Germinal center (tissue), 1 donor: ENCODE data around the gene RET.

Source experiments
- DNase-seq: peaks from one replicate; pipeline ENCODE4 v3.0.0; 2012; ENCODE audit warnings: mixed read lengths, low spot score

Gene RET

DNA sequence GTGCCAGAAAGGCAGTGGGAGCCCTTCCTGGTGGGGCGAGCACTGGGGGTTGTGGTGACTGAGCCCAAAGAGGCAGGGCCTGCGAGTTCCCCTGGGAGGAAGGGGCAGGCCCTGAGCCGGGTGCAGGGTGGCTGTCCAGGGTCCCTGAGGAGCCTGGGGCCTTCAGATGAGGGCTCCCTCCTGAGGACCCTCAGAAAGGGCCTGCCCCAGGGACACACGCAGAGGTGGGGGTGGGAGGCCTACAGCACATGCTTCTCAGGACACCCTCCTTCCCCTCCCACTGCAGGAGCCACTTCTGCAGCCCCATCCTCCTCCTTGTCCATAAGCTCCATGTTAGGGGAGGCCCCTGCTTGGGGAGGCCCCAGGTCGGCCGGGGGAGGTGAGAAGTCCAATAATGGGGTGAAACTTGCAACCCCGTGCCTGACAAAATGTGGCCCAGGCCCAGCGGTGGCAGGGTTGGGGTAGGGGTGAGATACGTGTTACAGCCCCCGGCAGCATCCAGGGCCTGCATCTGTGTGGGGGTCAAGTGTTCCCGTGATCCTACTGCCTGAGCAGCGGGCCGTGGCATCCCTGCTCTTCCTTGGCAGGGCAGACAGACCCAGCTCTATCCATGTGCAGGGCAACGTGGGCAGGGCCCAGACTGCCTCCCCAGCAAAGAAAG is 31.8 kb upstream of the RET start:
- no peak for DNase-seq

DNA sequence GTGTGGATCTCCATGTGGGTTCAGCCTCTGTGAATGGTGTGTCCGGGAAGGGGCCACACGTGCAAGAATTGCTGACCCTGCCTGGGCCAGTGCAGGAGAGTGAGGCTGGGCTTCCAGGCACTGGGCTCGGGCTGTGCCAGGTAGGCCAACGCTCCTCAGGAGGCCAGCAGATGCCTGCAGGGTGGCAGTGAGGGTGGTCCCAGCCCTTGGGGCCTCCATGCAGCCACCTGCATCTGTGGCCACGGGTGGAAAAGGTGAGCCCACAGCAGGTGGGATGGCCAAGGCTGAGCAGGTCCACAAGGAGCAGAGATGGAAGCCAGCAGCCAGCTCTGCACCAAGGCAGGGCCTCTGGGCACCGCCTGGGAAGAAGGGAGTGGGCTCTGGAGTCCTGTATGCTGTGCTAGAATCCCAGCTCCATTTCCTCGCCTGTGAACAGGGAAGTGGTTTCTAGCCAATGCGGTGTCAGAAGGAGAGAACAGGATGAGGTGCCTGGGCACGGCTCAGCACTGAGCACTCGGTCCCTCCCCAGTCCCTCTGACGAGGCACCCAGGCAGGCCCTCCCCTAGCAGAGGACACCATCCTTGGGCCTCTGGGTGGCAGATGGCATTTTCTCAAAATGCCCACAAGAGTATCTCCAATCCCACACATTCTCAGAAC is 31.1 kb upstream of the RET start:
- DNase-seq, result no peak

DNA sequence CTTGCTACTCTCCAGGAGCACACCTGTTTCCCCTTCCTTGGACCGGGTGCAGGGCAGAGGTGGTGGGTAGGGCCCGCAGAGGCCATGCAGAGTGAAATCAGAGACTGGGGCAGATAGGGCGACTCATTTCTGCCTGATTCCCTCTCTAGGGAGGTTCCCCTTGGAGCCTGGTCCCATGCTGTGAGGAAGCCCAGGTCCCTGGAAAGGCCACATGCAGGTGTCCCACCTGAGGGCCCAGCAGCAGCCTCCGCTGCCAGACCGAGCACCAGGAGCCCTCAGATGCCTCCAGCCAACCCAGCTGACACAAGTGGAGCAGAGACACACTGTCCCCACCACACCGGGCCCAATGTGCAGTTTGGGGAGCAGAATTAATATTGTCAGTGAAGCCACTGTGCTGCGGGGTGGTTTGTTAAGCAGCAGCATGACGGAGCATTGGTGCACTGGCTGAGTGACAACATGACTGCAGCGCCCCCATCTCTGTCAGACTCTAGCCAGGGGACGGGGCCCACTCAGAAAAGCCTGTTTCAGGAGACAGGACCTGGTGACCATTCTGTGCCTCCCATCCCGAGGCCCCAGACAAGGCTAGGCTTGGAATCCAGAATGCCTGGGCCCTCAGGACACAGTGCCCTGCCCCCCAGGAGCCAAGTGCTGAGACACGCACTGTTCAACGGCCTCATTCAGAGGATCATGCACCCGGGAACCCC is 30.4 kb upstream of the RET start:
- DNase-seq, result no peak

DNA sequence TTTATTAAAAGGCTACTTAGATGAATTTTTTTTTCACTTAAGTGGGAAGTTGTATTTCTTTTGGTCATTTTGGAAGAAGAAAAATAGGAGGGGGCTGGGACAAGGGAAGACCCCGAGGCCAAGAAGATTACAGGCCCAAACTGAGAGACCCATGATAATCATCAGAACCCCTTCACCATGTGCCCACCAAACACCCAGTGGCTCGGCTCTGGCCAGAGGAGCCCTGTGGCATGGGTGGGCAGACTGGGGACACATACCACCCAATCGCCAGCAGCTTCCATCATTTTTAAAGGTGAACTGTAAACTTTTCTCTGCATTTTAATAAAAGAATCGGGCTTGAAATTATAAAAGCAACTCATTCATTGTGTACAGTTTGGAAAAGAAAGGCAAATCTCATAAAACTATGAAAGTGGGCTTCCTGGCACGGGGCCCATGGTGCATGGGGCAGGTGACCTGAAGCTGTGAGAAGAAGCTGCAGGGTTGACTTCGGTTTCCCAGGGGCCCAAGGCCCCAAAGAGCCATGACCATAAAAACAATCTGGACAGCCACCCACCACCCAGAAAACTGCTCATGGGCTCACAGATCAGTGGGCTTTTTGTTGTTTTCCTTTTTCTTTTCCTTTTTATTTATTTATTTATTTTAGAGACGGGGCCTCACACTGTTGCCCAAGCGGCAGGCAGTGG is 29.4 kb upstream of the RET start:
- no peak for DNase-seq

DNA sequence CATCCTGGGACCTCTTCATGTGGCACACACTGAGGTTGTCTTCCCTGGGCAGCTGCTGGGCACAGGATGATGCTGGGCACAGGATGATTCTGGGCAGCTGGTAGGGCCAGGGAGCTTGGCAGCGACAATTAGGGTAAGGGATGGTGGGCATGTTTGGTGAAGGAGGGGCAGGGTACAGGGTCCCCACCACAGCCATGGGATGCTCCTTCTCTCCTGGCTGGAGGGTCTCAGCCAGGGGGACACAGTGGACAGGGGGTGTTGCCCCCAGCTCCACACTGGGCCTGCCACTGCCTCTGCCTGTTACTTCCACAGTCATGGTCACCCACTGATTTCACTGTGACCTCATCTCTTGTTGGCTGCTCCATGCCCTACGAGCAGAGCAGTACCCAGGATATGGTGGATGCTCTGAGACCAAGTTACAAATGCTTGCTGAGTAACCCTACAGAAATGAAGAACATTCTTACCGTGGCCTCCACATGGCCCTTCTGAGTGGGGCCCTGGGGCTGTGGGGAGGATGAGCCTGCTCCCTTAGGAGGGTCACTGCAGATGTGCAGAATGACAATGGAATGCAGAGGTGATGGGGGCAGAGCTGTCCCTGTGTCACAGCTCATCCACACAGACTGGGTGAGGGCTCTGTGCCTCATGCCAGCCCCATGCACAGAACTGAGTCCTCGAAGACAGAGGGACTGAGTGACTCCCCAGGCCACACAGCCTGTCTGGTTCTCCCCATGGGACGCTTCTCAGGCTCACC is 28.4 kb upstream of the RET start:
- DNase-seq, result no peak

DNA sequence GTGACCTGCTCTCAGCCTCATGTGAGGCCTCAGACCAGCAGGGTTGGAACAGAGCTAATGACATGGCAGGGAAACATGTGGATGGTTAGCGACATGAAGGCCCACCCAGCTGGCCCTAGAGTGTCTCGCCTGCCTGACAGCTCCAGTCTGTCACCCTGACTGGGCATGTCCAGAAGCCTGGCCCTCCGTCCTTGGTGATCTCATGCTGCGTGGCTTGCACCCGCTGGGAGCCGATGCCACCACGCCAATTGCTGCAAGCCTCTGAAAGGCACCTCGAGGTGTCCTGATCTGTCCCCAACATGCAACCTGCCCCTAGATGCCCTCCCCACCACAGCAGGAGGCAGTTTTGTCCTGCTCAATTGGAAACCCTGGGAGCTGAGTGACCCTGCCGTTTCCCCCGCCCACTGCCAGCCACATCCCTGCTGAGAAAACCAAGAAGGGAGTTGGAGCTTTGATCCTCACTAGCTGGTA is 27.8 kb upstream of the RET start:
- DNase-seq, result no peak

DNA sequence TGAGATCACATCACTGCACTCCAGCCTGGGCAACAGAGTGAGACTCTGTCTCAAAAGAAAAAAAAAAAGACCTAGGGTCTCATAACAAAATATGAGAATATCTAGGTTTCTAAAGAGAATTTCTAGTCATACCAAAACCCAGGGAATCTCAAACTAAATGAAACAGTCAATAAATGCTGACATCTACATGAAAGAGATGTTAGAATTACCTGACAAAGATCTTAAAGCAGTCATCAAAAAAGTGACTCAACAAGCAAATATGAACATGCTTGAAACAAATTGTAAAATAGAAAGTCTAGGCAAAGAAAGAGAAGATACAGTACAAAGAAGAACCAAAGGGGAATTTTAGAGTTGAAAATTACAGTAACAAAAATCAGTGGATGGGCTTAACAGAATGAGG is 26.9 kb upstream of the RET start:
- no peak for DNase-seq

DNA sequence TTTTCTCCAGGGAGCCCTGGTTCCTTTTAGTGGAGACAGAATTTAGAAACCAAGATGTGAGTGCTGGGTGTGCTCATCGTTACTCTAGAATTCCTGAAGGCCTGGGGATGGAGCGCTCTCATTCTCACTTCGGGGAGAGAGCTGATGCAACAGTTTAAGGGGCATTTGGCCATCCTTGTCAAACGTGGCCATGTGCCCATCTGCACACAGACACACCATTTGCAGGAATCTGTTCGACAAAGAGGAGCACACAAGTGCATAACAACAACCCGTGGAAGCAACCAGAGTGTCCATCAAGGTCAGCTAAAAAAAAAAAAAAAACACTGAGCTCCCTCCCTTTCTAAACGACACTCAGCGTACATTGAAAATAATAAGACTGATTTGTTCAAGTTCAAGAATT is 23.0 kb upstream of the RET start:
- DNase-seq, result no peak

DNA sequence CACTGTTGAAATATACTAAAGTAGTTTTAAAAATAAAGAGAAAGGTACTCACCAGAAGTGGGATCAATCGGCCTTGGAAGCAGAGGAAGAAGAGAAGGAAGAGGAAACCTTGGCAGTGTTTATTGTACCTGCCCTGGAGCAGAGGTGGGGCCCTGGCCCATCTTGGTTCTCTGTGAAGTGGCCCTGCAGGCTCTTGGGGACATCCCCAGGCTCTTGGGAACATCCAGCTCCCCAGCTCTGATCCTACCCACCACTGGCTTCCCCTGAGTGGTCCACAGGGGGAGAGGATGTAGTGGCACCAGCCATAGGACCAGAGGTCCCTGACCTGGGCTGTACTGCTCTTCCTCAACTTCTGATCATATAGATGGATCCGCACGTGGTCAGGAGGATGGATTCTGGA is 22.3 kb upstream of the RET start:
- no peak for DNase-seq

DNA sequence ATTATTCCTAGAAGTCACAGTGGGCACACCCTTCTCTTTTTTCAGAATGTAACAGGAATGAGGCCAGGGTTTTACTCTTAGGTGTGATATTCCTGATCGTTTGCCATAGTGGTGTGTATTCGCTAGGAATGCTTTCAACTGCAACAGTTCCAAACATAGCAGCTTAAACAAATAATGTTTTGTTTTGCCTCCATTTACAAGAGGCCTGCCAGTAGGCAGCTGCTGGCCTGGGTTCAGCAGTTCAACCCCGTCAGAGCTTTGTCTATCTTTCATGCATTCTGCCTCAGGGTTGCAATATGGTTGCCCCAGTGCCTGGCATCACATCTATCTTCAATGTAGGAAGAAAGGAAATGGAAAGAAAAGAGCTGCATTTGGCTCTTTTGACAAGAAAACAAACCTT is 21.7 kb upstream of the RET start:
- no peak for DNase-seq

DNA sequence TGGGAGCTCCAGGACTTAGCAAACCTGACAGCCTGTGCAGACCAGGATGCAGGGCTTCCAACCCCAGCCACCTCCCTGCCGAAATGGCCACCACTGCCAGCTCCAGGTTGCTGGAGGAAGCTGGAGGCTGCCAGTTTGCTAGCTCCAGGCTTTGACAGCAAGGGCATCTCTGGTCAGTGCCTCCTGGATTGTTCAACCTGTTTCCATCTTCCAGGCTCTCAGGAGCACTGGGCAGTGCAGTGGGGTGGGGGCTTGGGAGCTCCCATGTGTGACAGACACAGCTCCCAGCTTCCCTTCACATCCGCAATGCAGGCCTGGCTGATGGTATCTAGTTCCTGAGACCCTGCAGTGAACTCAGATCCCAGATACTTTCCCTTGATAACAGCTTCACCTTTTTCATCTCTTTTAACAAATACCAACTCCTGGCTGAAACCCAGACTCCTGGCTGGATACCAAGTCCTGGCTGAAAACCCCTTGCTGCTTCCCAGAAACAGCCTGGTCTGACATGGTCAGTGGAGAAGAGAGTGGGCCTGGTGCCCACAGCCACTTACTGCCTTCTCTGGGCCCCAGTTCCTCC is 20.8 kb upstream of the RET start:
- DNase-seq, result no peak

DNA sequence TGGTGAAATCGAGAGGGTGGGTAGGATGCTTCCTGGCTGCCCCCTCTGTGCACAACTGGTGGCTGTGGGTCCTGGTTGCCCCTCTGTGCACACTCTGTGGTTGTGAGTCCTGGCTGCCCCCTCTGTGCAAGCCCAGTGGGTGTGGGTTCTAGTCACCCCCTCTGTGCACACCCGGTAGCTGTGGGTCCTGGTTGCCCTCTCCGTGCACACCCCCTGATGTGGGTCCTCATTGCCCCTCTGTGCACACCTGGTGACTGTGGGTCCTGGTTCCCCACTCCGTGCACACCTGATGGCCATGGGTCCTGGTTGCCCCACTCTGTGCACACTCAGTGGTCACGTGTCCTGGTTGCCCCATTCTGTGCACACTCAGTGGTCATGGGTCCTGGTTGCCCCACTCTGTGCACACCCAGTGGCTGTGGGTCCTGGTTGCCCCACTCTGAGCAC is 20.3 kb upstream of the RET start:
- no peak for DNase-seq

DNA sequence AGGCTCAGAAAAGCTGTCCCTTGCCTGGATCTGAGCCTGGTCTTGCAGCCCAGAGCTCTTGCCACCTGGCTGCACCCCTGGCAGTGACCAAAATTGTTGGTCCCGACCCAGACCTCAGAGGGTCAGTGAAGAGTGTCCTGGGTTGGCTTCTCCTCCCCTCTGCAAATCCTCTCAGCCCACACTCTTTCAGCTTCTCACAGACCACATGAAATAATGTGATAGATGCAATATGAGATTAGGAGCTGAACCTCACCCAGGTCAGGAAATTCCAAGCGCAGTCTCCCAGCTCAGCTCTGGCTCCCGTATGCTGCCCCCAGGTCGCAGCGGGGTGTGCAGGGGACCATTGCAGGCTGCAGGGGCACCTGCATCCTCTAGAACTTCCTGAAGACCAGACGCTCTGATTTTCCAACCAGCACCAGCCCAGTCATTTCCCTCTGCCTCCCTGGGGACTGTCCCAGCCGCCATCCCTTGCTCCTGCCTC is 19.6 kb upstream of the RET start:
- DNase-seq, result no peak

DNA sequence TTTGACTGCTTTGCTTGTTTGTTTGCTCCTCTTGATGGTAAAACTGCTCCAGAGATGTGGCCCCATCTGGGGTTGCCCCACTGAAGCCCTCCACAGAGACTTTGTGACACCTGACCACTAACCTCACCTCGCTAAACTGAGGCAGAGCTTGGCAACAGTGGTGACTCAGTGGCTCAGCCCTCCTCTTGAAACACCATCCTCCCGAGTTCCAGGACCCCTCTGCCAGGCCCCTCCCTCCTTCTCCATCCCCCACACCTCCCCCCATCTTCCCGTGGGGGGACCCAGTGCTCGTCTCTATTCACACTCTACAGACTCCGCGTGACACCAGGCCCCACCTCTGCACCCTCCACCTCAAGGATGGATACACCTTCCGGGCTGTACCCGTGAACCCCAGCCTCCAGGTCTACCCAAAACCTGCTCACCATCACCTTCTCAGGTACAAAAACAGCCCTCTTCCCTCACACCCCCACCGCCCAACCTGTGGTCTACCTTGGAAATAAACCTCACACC is 19.0 kb upstream of the RET start:
- DNase-seq, result no peak

DNA sequence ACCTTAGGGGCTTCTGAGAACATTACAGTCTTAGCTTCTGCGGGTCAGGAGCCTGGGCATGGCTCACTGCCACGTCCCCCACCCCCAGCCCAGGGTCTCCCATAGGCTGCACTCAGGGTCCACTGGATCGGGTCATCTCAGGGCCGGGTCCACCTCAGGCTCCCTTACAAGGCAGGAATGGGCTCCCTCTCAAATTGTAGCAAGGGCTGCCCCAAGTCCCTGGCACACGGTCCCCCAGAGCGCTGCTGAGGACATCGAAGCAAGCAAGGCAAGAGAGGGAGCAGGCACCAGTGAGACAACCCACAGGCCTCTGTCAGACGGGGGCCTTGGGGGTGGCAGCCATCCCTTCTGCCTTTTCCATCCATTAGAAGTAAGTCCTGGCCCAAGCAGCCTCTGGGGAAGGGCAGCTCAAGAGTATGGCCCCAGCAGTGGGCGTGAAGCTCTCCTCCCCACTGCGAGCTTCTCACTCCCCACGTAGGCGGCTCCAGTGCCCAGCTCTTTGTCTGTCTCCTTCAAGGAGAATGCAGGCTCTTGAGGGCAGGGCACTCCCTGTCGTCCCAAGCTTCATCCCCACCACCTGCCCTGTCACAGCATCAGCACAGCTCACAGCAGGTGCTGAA is 18.0 kb upstream of the RET start:
- DNase-seq, result no peak

DNA sequence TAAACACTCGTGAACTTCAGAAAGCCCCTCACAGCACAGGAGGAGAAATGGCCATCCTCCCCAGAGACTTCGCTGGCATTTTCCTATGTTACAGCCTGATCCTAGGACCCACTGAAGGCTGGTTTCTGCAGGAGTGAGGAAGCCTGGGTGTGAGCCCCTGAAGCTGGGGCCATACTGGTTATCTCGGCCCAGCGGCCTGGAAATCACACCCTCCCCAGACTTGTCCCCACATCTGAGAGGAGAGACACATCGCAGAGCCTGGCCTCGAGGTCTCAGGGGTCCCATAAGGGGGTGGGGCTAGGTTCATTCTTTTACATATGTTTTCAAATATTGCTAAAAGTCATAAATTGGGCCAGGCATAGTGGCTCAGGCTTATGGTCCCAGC is 17.5 kb upstream of the RET start:
- DNase-seq, result no peak

DNA sequence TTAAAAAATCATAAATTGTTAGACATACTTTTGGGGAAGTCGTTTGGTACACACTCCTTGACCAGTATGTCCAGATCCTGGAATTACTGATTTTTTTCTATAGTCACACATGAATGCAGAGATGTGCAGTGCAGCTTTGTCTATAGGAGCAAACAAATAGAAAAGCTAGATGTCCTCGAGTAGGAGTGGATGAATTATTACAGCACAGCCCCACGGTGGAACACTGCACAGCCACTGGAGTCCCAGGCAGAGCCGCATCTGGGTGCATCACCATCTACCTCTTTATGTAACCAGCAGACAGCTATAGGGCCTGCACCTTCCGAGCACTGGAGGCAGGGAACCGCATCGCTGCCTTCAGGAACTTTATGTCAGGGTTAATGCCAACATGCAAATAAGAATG is 17.0 kb upstream of the RET start:
- no peak for DNase-seq

DNA sequence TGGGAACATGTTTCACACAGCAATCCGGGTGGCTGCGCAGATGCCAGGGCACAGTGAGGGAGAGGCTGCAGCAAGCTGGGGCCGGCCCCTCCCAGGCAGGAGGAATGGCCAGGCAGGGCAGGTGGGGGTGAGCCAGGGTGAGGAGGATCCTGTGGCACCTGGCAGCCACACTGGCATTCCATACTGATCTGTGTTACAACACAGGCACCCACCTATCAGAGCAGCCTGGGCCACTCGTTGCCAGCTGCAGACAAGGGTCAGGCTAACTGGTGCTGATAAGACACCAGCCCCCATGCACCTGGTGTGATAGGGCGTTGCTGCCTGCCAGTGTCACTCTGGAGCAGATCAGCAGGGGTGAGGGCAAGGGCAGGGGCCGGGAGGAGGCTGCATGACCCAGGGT is 16.6 kb upstream of the RET start:
- DNase-seq, result no peak

DNA sequence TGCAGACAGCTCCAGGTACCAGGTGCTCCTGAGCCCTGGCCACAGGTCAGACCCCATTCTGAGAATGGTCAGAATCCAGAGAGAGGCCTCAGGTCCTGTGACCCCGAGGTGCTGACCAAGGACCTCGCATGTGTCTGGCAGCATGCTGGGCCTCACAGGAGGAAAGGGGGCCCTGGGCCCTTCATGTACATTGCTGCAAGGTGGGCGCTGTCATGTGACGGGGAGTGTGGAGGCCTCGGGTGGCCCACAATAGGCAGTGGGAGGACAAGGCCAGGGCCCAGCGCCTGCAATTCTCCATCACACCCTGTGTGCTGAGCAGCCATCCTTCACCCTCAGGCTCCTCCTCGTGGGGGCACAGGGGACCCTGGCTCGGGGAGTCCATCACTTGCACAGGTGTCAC is 15.5 kb upstream of the RET start:
- no peak for DNase-seq

DNA sequence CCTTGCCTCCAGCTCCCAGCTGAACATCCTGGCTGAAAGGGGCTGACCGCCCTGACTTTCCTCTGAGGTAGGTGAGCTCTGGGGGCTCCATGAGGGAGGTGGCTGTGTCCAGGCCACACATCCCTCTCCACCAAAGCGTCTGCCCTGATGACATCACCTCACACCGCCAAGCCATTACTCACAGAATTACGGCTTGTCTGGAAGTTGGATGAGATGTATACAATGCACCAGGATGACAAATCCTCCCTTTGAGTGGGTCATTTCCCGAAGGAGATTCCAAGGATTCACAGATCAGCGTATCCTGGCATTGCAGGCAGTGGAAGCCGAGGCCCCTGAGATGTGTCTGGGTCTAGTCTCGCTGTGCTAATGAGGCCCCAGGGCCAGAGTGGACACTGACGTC is 15.1 kb upstream of the RET start:
- DNase-seq, result no peak
